NCI-H1436 treated with DMSO at 0.1 percent for 48 hours (cell line): ENCODE data around the gene MCHR1.
"Not testable (repeated sequence)": the region's sequence is repeated elsewhere in the genome, so short reads cannot be mapped to it uniquely, and the experiment has no call there.

ENCODE experiments used
- DNase-seq: peaks from one replicate; lab custom pipeline; 2025; lab: John Stamatoyannopoulos, UW

Gene MCHR1

DNA sequence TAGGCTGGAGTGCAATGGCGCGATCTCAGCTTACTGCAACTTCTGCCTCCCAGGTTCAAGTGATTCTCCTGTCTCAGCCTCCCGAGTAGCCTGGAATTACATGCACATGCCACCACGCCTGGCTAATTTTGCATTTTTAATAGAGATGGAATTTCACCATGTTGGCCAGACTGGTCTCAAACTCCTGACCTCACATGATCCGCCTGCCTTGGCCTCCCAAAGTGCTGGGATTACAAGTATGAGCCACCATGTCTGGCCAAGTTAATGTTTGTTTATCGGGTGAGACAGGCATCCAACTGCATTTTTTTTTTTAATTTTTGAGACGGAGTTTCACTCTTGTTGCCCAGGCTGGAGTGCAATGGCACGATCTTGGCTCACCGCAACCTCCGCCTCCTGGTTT, 22.6 kb upstream of the MCHR1 start:
- DNase-seq: not testable (repeated sequence)

- no peak for DNase-seq
Measured at GRCh38 chr22:40659166-40659565, 20.1 kb upstream of the MCHR1 start.

- no peak for DNase-seq
Measured at GRCh38 chr22:40660730-40661129, 18.6 kb upstream of the MCHR1 start.

GRCh38 chr22:40661671-40662070, 17.6 kb upstream of the MCHR1 start:
- DNase-seq: no peak

- DNase-seq: no peak
Measured at GRCh38 chr22:40665312-40665711, 14.0 kb upstream of the MCHR1 start.

GRCh38 chr22:40666151-40666848, 13.0 kb upstream of the MCHR1 start:
- DNase-seq: no peak

DNA sequence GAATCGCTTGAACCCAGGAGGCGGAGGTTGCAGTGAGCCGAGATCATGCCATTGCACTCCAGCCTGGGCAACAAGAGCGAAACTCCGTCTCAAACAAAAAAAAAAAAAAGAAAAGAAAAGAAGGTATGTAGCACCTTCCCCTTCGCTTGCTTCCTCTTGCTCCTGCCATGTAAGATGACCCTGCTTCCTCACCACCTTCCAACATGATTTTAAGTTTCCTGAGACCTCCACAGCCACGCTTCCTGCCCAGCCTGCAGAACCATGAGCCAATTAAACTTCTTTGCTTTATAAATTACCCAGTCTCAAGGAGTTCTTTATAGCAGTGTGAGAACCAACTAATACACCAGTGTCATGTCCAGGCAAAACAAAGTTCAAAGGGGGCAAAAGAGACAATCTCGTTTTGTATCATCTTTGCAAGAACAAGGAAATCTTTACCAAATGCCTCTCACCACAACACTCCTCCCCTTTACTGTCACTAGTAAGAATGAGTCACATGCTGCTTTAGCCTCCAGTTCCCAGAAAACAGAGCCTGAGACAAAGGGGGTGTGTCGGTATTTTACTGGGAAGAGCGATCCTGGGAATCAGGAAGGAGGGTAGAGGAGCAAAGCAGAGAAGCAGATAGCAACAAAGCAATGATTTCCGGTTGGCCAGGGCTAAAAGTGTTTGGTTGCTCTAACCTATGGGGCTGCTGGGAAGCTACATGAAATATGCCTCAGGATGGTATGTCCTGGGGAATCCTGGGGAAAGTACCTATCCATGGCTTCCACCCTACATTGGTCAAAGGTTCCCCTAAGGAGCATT, 10.5 kb upstream of the MCHR1 start:
- DNase-seq: no peak

- no peak for DNase-seq
Measured at GRCh38 chr22:40670058-40670457, 9.2 kb upstream of the MCHR1 start.

GRCh38 chr22:40671369-40671768, 7.9 kb upstream of the MCHR1 start:
- no peak for DNase-seq

DNA sequence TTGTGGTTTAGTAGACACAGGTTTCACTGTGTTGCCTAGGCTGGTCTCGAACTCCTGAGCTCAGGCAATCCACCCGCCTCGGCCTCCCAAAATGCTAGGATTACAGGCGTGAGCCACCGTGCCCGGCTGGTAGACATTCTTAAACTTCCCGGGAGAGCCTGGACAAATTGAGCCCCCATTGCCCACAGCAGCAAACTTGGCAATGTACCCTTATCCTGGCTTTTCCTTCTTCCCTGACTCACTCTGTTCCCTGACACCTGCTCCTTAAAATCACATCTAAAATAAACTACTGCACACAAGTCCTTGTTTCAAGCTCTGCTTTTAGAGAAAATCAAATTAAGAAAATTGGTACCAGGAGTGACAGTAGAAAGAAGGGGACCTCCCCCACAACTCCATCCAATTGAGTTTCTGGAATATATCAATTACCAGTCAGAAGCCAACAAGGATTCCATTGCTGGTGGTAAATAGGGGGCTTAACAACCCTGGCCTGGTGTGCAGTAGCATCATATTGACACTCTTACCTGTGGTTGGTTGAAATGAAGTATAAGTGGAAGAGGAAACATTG, 7.4 kb upstream of the MCHR1 start:
- DNase-seq: no peak

- no peak for DNase-seq
Measured at GRCh38 chr22:40673017-40673416, 6.3 kb upstream of the MCHR1 start.

GRCh38 chr22:40674274-40674673, 5.0 kb upstream of the MCHR1 start:
- no peak for DNase-seq

DNA sequence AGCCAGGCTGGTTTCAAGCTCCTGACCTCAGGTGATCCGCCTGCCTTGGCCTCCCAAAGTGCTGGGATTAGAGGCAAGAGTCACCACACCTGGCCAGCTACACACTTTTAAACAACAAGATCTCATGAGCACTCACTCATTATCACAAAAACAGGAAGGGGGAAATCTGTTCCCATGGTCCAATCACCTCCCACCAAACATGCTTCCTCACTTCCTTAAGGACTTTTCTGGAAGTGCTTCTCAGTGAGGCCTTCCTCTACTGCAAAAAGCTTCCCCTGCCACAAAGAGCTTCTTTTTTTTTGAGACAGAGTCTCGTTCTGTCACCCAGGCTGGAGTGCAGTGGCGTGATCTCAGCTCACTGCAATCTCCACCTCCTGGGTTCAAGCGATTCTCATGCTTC, 3.1 kb upstream of the MCHR1 start:
- not testable (repeated sequence) for DNase-seq

- DNase-seq: no peak
Measured at GRCh38 chr22:40676644-40677043, 2.6 kb upstream of the MCHR1 start.

GRCh38 chr22:40678493-40679248, 613 bp upstream of the MCHR1 start:
- no peak for DNase-seq

- no peak for DNase-seq
Measured at GRCh38 chr22:40679964-40680818, 907 bp downstream of the MCHR1 start.

DNA sequence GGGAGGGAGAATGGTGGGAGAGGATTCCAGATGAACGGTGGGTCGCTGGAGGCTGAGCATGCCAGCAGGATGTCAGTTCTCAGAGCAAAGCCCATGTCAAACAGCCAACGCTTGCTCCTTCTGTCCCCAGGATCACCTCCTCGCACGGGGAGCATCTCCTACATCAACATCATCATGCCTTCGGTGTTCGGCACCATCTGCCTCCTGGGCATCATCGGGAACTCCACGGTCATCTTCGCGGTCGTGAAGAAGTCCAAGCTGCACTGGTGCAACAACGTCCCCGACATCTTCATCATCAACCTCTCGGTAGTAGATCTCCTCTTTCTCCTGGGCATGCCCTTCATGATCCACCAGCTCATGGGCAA, 1.5 kb downstream of the MCHR1 start:
- DNase-seq: no peak

GRCh38 chr22:40681451-40681850, 2.2 kb downstream of the MCHR1 start:
- no peak for DNase-seq

DNA sequence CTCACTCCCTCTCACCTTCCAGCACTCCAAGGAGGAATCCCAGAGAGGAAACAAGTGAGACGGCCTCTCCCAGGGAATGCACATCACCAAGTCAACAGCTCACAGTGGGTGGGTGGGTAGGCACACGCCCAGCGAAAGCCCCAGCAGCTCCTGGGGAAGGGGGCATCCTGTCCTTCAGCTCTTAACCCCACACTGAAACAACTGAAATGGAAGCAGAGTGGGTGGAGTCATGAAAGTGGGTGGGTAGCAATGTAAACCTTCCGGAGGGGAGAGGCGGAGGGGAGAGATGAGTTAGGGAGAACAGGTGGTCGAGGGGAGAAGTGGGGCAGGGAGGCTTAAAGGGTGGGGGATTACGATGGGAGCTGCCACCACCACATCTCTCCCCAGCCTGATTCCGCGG, 5.4 kb downstream of the MCHR1 start:
- no peak for DNase-seq

DNA sequence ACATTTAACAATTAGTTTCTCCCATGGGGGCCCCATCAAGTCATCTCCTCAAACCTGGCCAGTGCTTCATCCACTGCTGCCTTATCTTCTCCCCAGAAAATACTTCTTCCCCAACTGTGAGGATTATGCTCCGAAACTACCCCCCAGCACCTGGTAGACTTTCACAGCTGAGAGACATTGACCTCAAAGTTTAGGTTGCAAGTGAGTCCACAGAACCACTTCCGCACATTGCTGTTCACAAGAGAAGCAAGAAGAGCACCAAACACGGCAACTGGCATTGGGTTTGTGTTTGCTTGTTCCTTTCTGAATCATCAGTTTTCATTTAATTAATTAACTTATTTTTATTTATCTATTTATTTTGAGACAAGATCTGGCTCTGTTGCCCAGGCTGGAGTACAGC, 6.1 kb downstream of the MCHR1 start:
- no peak for DNase-seq

- no peak for DNase-seq
Measured at GRCh38 chr22:40687706-40688105, 8.4 kb downstream of the MCHR1 start.

GRCh38 chr22:40690370-40690769, 11.1 kb downstream of the MCHR1 start:
- DNase-seq: no peak
